Heart left ventricle (tissue), 16 donors: ENCODE results near the gene STMND1. TPM values are rescaled to one million over a fixed set of nuclear protein-coding genes. Genes with fewer than 3 reads are reported as not detected.

Source experiments
- ATAC-seq, 4 donors: fragments of 200-7000 bp; cut with Tn5 transposase; one replicate each; pipeline ENCODE4 v1.9.1; 2020 to 2022; ENCODE audit warnings: moderate library complexity in 4 of 4, mild to moderate bottlenecking in 3 of 4, moderate number of reproducible peaks in 1 of 4
- DNase-seq, 5 donors: peaks; one replicate each; pipeline ENCODE4 v3.0.0-alpha.2; 2020
- H3K27ac ChIP-seq, 12 donors: fragments of 200-600 bp; sonication (generic) in 4 of 12; one replicate each; pipeline versions ENCODE4 v1.5.0 to v1.8.0; 2016 to 2022; ENCODE audit warnings: mild to moderate bottlenecking in 2 of 12
- H3K27me3 ChIP-seq, 9 donors: fragments of 200-600 bp; sonication (generic) in 2 of 9; one replicate each; pipeline versions ENCODE4 v1.5.1 to v1.8.0; 2016 to 2022; ENCODE audit warnings: mild to moderate bottlenecking in 3 of 9
- H3K36me3 ChIP-seq, 9 donors: fragments of 200-600 bp; sonication (generic) in 2 of 9; one replicate each; pipeline versions ENCODE4 v1.5.0 to v1.8.0; 2018 to 2022; ENCODE audit warnings: mild to moderate bottlenecking in 2 of 9
- H3K4me1 ChIP-seq, 12 donors: fragments of 200-600 bp; sonication (generic) in 4 of 12; one replicate each; pipeline versions ENCODE4 v1.5.0 to v1.8.0; 2016 to 2022; ENCODE audit warnings: mild to moderate bottlenecking in 3 of 12
- H3K4me3 ChIP-seq, 12 donors: fragments of 200-600 bp; sonication (generic) in 4 of 12; one replicate each; pipeline versions ENCODE4 v1.5.0 to v1.8.0; 2017 to 2022; ENCODE audit warnings: mild to moderate bottlenecking in 9 of 12, moderate library complexity in 4 of 12
- H3K9me3 ChIP-seq, 12 donors: fragments of 200-600 bp; sonication (generic) in 4 of 12; one replicate each; pipeline versions ENCODE4 v1.5.0 to v1.8.0; 2016 to 2022; ENCODE audit warnings: mild to moderate bottlenecking in 1 of 12
- CTCF ChIP-seq, 12 donors: fragments of 200-600 bp; sonication (generic) in 4 of 12; IDR thresholded peaks; one replicate each; pipeline versions ENCODE4 v1.5.0 to v1.8.0; 2018 to 2022; ENCODE audit warnings: antibody characterized with exemption in 12 of 12, mild to moderate bottlenecking in 5 of 12
- POLR2A ChIP-seq, 2 donors: fragments of 450-650 bp; IDR thresholded peaks; one replicate each; pipeline ENCODE4 v1.6.1; 2017; ENCODE audit warnings: antibody characterized with exemption in 2 of 2, mild to moderate bottlenecking in 2 of 2, moderate library complexity in 2 of 2
- WGBS, 4 donors: extraction: QIAGEN DNeasy Blood & Tissue Kit in 2 of 4; methylation state at CpG; one replicate each; pipeline versions ENCODE4 v1.1.5 to v1.1.7; 2013 to 2018; 5-methylcytosine and 5-hydroxymethylcytosine counted together
- intact Hi-C, 10 donors: fragments of 100-400 bp; cut with DNase I; formaldehyde crosslinking; loops; one replicate each; pipeline versions ENCODE4 v1.11.1 to v1.14.2; 2022
- polyA plus RNA-seq, 2 donors: library from polyadenylated mRNA; stranded (reverse); fragments of 200-250 nt; gene quantifications; one replicate each; pipeline ENCODE4 v1.2.3, GENCODE V29; 2013
- total RNA-seq, 9 donors: library from RNA; depleted of rRNA in 2 of 9; stranded (reverse); fragments of >200 nt in 2 of 9; fragmentation: NEBNext Ultra II Directional in 3 of 9; extraction: Animal tissue kit (Norgen Biotek cat#: 25700) in 3 of 9; gene quantifications; one replicate each; pipeline versions ENCODE4 v1.1.0 to v1.2.4, GENCODE V29; 2016 to 2023
- donor health status: ischemic (EF 13 %, LVEDD 7.1; RV severe dilation, severe dysfunction).
- donor health status: healthy with polysubstance abuse.
- donor health status: DM: no; HTN: yes; CAD: no.
- donor health status: DM: no; HTN: no; CAD: no.
- donor health status: ischemic (EF 25% LVEDD 6.9; RV normal size, moderate dysfunction).
- donor health status: ischemic (EF 25% LVEDD 5.7; RV mildly dilated, moderate dysfunction).
- donor health status: healthy.
- donor health status: DM: yes; HTN: yes; CAD: no.
- donor health status: ischemic (EF 35%, LVEDD 5.7; RV mildly dilated, moderate dysfunction).
- donor health status: nonischemic (EF 11% LVEDD 7.7; RV severe dilation, severe dysfunction).
- donor health status: DM: yes; HTN: yes; CAD: no.
- donor health status: PGD.
- donor health status: ischemic (EF 29% LVEDD 5.4; RV normal size, mild dysfunction).
- donor health status: nonischemic (EF 23%, LVEDD 6.1; RV moderate dilation, normal function).

The STMND1 gene
- total and polyA plus RNA-seq, 11 donors: not detected

- Histone ChIP-seq H3K36me3 (no peaks in the 10 kb centered on the region), H3K27ac (no peak overlapping the region), H3K9me3 (no peaks in the 10 kb centered on the region), H3K27me3 (no peaks in the 10 kb centered on the region), H3K4me3 (no peak overlapping the region), H3K4me1 (peaks cover 0 to 6% (median 0%) of the 10 kb centered on the region in 12 donors)
- ATAC-seq: peak in 3 of 4 donors; percentile 37 to 49 (median 45)
- intact Hi-C loops: no loop called here
- no peak for DNase-seq
- TF ChIP-seq CTCF (IDR thresholded peaks at IDR 0.05): no peak
- no peak for TF ChIP-seq POLR2A (IDR thresholded peaks at IDR 0.05)
- WGBS, 4 donors: 54 to 69% (median 58%) methylated on average over 2 of the region's 2 CpGs
These were observed 14.2 kb downstream of the STMND1 start for GRCh38 chr6:17116117-17116440.

- H3K27me3 ChIP-seq: no peaks in the 10 kb centered on the region
- no peak for ATAC-seq
- no peak overlapping the region for H3K4me3 ChIP-seq
- intact Hi-C loops: no loop called here
- no peak overlapping the region for H3K27ac ChIP-seq
- TF ChIP-seq CTCF (IDR thresholded peaks at IDR 0.05): no peak
- TF ChIP-seq POLR2A (IDR thresholded peaks at IDR 0.05): no peak
- WGBS, 4 donors: 91 to 93% (median 92%) methylated on average over 6 of the region's 6 CpGs
- no peaks in the 10 kb centered on the region for H3K9me3 ChIP-seq
- DNase-seq: no peak
- no peaks in the 10 kb centered on the region for H3K36me3 ChIP-seq
- peaks cover 0 to 6% (median 0%) of the 10 kb centered on the region in 12 donors for H3K4me1 ChIP-seq
These were observed 18.2 kb downstream of the STMND1 start for GRCh38 chr6:17120019-17120418.

GRCh38 chr6:17125407-17125806 lies 23.6 kb downstream of the STMND1 start:
- H3K4me1 ChIP-seq: no peaks in the 10 kb centered on the region
- H3K36me3 ChIP-seq: no peaks in the 10 kb centered on the region
- no peaks in the 10 kb centered on the region for H3K27me3 ChIP-seq
- WGBS, 4 donors: 60 to 75% (median 68%) methylated on average over 4 of the region's 4 CpGs
- no peak overlapping the region for H3K27ac ChIP-seq
- ATAC-seq (no peak), DNase-seq (no peak)
- no peak overlapping the region for H3K4me3 ChIP-seq
- H3K9me3 ChIP-seq: no peaks in the 10 kb centered on the region
- intact Hi-C loops: no loop called here
- TF ChIP-seq CTCF (IDR thresholded peaks at IDR 0.05) (no peak), POLR2A (IDR thresholded peaks at IDR 0.05) (no peak)

- H3K4me1 ChIP-seq: no peaks in the 10 kb centered on the region
- no peak overlapping the region for H3K27ac ChIP-seq
- ATAC-seq (no peak), DNase-seq (no peak)
- 67 to 74% (median 71%) methylated on average over 3 of the region's 3 CpGs for WGBS, 4 donors
- no peak for TF ChIP-seq CTCF (IDR thresholded peaks at IDR 0.05)
- no peak for TF ChIP-seq POLR2A (IDR thresholded peaks at IDR 0.05)
- H3K9me3 ChIP-seq: peaks cover 0 to 19% (median 2%) of the 10 kb centered on the region in 12 donors
- H3K36me3 ChIP-seq: no peaks in the 10 kb centered on the region
- intact Hi-C loops: no loop called here
- peaks cover 0 to 3% (median 0%) of the 10 kb centered on the region in 9 donors for H3K27me3 ChIP-seq
- H3K4me3 ChIP-seq: no peak overlapping the region
These were observed 28.9 kb downstream of the STMND1 start for GRCh38 chr6:17130786-17131185.
